Measurements from ENCODE around the gene TRIP13.

The TRIP13 gene

GRCh38 chr5:961711-962240 is 69.1 kb downstream of the TRIP13 start:
- Histone ChIP-seq H3K4me2 (ENCODE audit: low read length) (no peak overlapping the region), H3K4me1 (no peaks in the 10 kb centered on the region), H3K27me3 (ENCODE audit: control insufficient read depth, insufficient read depth, low read length) (no peaks in the 10 kb centered on the region), H3K27ac (no peak overlapping the region), H3K9ac (no peak overlapping the region), H3K36me3 (ENCODE audit: control insufficient read depth, insufficient read depth, low read length) (no peaks in the 10 kb centered on the region), H3K79me2 (no peaks in the 10 kb centered on the region), H2AFZ (no peak overlapping the region), H3K4me3 (ENCODE audit: low read depth, low read length) (no peak overlapping the region), H3K9me3 (ENCODE audit: control insufficient read depth, low read length) (no peaks in the 10 kb centered on the region)
- TF ChIP-seq, protein P1, sequence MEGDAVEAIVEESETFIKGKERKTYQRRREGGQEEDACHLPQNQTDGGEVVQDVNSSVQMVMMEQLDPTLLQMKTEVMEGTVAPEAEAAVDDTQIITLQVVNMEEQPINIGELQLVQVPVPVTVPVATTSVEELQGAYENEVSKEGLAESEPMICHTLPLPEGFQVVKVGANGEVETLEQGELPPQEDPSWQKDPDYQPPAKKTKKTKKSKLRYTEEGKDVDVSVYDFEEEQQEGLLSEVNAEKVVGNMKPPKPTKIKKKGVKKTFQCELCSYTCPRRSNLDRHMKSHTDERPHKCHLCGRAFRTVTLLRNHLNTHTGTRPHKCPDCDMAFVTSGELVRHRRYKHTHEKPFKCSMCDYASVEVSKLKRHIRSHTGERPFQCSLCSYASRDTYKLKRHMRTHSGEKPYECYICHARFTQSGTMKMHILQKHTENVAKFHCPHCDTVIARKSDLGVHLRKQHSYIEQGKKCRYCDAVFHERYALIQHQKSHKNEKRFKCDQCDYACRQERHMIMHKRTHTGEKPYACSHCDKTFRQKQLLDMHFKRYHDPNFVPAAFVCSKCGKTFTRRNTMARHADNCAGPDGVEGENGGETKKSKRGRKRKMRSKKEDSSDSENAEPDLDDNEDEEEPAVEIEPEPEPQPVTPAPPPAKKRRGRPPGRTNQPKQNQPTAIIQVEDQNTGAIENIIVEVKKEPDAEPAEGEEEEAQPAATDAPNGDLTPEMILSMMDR (IDR thresholded peaks at IDR 0.05): no peak

- Histone ChIP-seq H3K4me3 (ENCODE audit: low read depth, low read length) (no peak overlapping the region), H3K27me3 (ENCODE audit: control insufficient read depth, insufficient read depth, low read length) (no peaks in the 10 kb centered on the region), H3K4me1 (no peaks in the 10 kb centered on the region), H3K9me3 (ENCODE audit: control insufficient read depth, low read length) (no peaks in the 10 kb centered on the region), H3K36me3 (ENCODE audit: control insufficient read depth, insufficient read depth, low read length) (no peaks in the 10 kb centered on the region), H3K4me2 (ENCODE audit: low read length) (no peak overlapping the region), H3K9ac (no peak overlapping the region), H3K79me2 (no peaks in the 10 kb centered on the region), H2AFZ (no peak overlapping the region), H3K27ac (no peak overlapping the region)
- TF ChIP-seq, protein P1 (IDR thresholded peaks at IDR 0.05): no peak
Observed at GRCh38 chr5:962386-962785, 69.7 kb downstream of the TRIP13 start.

DNA sequence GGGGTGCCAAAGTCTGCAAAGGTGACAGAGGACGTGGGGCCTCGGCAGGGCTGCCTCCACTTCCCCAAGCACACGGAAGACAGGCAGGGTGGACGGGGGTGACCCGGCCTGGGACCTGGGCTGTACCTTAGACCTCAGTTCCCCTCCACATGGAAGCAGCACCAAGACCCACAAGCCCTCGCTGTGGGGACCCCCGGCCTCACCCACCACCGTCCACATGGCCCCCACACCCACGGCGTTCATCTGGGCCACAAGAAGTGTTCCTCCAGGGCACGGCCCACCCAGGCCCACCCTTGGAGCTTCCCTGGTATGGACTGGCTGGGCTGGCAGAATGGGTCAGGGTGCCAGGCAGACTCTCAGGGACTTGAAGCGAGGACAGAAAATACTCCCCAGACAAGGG is 70.1 kb downstream of the TRIP13 start:
- TF ChIP-seq, protein P1 (IDR thresholded peaks at IDR 0.05): no peak
- Histone ChIP-seq H3K9ac (no peak overlapping the region), H2AFZ (no peak overlapping the region), H3K79me2 (no peaks in the 10 kb centered on the region), H3K9me3 (ENCODE audit: control insufficient read depth, low read length) (no peaks in the 10 kb centered on the region), H3K4me1 (no peaks in the 10 kb centered on the region), H3K27me3 (ENCODE audit: control insufficient read depth, insufficient read depth, low read length) (no peaks in the 10 kb centered on the region), H3K36me3 (ENCODE audit: control insufficient read depth, insufficient read depth, low read length) (no peaks in the 10 kb centered on the region), H3K4me3 (ENCODE audit: low read depth, low read length) (no peak overlapping the region), H3K4me2 (ENCODE audit: low read length) (no peak overlapping the region), H3K27ac (no peak overlapping the region)

DNA sequence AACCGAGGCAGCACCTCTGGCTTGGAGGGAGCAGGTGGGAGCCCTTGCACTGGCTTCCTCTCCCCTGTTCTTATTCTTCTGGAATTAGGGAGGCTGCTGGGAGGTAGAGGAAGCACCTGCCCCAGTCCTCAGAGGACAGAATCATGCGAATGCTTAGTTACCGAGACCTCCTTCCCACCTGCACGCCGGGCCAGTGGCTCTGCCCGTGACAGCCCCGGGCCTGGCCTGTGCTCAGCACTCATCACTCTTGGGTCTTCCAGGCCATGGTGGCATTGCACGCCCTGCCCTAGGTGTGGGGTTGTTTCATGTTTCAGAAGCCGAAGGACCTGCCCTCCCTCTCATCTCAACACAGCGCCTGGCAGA is 70.6 kb downstream of the TRIP13 start:
- H3K36me3 ChIP-seq (ENCODE audit: control insufficient read depth, insufficient read depth, low read length): no peaks in the 10 kb centered on the region
- H2AFZ ChIP-seq: no peak overlapping the region
- no peak overlapping the region for H3K4me2 ChIP-seq (ENCODE audit: low read length)
- no peaks in the 10 kb centered on the region for H3K79me2 ChIP-seq
- no peaks in the 10 kb centered on the region for H3K9me3 ChIP-seq (ENCODE audit: control insufficient read depth, low read length)
- TF ChIP-seq, protein P1 (IDR thresholded peaks at IDR 0.05): no peak
- no peak overlapping the region for H3K27ac ChIP-seq
- no peak overlapping the region for H3K9ac ChIP-seq
- H3K4me3 ChIP-seq (ENCODE audit: low read depth, low read length): no peak overlapping the region
- H3K4me1 ChIP-seq: no peaks in the 10 kb centered on the region
- H3K27me3 ChIP-seq (ENCODE audit: control insufficient read depth, insufficient read depth, low read length): no peaks in the 10 kb centered on the region

Data from parathyroid adenoma (tissue), 2 donors.